Measurements from ENCODE around the gene SH3TC1. TPM values are rescaled to one million over a fixed set of nuclear protein-coding genes. Genes with fewer than 3 reads are reported as not detected.

The SH3TC1 gene
- total RNA-seq, 1 experiment from 2014 or later, result 2.2 TPM

- DNase-seq (ENCODE audit: low spot score), result no peak
These were observed 76.4 kb downstream of the SH3TC1 start for GRCh38 chr4:8275548-8275910.

- DNase-seq (ENCODE audit: low spot score), result peak; percentile 66
These were observed 77.5 kb downstream of the SH3TC1 start for GRCh38 chr4:8276358-8277240.

- DNase-seq (ENCODE audit: low spot score), result no peak
These were observed 78.4 kb downstream of the SH3TC1 start for GRCh38 chr4:8277356-8278008.

GRCh38 chr4:8278009-8278395, 78.9 kb downstream of the SH3TC1 start:
- no peak for DNase-seq (ENCODE audit: low spot score)

DNA sequence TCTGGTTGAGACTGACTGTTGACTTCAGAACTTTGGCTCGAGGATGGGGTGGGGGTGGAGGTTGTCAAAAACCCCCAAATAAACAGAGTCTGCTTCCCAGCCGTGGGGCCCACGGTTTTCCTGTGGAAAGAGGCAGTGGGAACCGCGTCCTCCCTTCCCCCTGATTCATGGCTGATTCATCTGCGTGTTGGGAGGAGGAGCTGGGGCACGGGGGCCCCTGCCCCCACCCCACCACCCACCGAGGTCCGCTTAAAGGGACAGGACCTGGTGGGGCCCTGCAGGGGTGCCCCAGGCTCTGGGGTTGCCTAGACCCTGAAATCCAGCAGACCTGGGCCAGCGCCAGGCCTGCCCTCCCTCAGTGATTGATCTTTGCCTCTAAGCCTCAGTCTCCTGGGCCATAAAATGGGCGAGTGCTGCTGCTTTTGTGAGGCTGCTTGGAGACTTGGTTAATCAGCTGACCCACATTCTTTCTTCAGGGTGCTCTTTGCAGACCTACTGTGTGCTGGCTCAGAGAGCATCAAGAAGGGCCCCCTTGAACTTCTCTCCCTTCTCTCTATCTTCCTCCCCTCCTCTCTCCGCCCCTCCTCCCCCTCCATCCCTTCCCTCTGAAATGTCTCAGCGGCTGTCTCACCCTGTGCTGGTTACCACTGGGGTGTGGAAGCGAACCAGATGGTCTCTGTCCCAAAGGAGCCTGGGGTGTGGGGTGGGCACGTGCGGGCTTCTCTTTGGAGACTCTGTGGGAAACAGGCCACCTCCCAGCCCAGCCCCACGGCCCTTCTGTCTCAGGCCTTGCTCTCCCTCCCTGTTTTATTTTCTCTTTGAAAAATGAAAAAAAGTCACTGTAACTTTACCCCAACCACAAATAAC, 79.6 kb downstream of the SH3TC1 start:
- peak; percentile 72 for DNase-seq (ENCODE audit: low spot score)

DNA sequence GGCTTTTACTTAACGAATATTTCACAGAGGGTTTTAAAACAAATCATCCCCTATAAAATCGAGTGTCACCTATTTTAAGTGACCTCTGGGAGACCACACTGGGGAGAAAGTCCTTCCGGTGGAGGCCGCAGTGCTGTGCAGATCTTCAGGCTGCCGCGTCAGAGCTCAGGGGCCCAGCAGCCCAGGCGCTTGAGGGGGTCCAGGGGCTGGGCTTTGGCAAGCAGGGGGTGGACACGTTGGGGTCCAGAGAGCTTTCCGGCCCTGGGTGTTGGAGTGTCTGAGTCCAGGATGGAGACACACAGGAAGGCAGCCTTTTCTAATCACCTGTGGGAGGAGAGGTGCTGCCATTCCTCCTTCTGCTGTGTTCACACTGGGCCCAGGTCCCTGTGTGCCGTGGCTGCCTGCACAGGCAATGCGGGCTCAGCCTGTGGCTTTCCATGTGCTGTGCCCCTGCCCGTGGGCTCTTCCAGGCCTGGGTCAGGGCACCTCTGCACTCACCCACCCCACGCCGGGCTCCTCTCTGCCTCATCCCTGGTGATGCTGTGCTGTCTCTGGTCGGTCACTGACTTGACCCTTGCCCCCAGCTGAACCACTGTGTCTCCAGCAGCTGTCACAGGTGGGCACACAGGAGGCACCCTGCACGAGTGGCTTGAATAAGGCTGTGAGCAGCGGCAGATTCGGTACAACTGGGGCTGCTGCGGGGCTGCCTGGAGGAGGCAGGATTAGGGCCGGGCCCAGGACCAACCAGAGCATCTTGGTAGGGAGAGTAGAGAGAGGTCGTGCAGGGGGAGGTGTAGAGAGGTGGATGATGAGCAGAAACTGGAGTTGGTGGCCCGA, 80.4 kb downstream of the SH3TC1 start:
- DNase-seq (ENCODE audit: low spot score), result no peak

- DNase-seq (ENCODE audit: low spot score), result no peak
These were observed 81.2 kb downstream of the SH3TC1 start for GRCh38 chr4:8280158-8280875.

DNA sequence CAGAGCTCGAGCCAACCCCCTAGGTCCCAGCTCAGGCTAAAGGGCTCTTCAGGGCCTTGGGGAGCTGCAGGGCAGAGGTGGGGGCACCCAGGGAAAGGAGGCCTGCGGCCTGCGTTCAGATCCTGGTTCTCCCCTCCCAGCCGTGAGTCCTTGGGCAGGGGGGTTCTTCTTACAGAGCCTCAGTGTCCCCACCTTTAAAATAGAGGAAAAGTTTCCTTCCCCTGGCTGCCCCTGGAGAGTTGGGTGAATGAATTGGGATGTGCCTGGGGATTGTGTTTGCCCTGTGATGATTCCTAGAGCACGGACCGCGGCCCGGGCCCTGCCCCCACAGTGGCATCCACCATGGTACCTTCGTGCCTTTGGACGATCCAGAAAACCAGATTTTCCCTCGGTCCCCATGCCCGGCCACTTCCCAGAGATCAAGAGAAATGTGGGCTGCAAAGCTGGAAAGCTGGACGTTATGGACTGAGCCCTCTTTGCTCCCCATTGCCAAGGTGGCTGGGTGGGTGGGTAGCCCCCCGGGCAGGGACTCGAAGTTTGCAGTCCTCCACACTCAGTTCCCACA, 81.9 kb downstream of the SH3TC1 start:
- no peak for DNase-seq (ENCODE audit: low spot score)

GRCh38 chr4:8281519-8282133, 82.5 kb downstream of the SH3TC1 start:
- DNase-seq (ENCODE audit: low spot score), result no peak

GRCh38 chr4:8282134-8282641, 83.1 kb downstream of the SH3TC1 start:
- DNase-seq (ENCODE audit: low spot score), result no peak

- DNase-seq (ENCODE audit: low spot score), result no peak
These were observed 83.7 kb downstream of the SH3TC1 start for GRCh38 chr4:8282742-8283141.

DNA sequence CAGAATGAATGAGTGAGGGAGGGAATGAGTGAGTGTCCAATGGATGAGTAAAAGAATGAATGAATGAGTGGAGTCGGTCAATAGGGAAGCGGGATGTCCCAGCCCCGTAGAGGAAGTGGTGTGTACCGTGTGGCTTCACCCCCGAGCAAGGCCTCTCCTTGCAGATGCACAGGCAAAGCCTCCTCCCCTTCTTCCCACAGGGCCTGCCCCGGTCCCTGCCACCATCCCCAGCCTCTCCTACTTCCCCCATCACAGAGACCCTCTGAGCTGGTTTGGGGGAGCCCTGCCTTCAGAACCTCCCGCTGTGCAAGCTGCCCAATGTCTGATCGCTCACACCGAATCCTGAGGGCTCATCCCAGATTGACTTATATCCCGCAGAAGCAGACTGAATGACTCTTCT, 84.1 kb downstream of the SH3TC1 start:
- DNase-seq (ENCODE audit: low spot score), result no peak

DNA sequence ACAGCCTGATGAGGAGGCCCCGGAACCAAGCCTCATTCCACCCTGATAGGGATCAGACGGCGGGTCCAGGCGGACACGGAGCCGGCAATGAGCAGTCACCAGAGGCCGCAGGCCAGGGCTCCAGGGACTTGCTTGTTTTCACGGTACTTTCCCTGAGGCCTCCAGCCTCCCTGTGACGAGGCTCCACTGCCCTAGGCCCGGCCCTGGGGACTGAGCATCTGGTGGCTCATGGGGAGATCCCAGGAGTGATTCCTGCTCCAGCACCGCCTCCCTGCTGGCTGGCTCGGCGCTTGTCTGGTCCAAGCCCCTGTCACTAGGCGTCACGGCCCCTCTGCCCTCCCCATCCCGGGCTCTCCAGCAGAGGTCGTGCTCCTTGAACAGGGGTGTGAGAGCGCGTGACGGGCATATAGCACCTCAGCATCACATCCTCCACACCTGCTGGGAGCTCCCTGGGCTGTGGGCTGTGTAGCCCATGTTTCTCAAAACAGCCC, 84.6 kb downstream of the SH3TC1 start:
- DNase-seq (ENCODE audit: low spot score), result no peak

- no peak for DNase-seq (ENCODE audit: low spot score)
These were observed 85.3 kb downstream of the SH3TC1 start for GRCh38 chr4:8284391-8284790.

DNA sequence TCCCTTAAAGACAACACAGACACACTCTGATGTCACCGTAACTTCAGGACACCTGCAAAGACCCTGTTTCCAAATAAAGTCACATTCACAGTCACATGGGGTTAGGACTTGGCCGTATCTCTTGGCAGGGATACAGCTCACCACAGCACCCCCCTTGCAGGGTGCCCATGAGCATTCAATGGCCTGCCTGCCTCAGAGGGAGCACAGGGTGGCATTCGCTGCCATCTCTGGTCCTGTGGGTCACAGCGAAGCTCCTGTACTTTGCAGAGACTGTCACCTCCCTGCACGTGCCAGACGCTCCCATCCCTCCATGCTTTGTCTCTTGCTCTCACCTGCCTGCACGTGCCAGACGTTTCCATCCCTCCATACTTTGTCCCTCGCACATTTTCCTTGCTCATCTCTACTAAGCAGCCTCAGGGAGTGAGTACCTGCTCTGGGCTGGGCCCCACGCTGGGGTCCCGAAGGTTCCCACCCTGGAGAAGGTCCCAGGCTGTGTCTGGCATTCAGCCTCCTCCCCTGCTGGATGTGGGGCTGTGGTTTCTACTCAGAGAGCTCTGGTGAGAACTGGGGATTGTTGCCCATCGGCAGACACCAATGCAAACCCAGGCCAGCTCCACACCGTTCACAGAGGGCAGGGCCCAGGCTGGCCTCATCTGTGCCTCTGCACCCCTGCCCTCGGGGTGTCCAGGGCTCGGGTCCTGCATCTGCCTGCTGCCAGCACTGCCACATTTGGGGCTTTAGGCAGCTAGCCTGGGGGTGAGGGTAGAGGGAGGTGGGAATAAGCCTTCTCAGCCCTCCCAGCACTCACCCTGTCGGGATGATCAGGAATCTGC, 86.3 kb downstream of the SH3TC1 start:
- DNase-seq (ENCODE audit: low spot score), result no peak

GRCh38 chr4:8285976-8286718, 87.1 kb downstream of the SH3TC1 start:
- DNase-seq (ENCODE audit: low spot score), result no peak

DNA sequence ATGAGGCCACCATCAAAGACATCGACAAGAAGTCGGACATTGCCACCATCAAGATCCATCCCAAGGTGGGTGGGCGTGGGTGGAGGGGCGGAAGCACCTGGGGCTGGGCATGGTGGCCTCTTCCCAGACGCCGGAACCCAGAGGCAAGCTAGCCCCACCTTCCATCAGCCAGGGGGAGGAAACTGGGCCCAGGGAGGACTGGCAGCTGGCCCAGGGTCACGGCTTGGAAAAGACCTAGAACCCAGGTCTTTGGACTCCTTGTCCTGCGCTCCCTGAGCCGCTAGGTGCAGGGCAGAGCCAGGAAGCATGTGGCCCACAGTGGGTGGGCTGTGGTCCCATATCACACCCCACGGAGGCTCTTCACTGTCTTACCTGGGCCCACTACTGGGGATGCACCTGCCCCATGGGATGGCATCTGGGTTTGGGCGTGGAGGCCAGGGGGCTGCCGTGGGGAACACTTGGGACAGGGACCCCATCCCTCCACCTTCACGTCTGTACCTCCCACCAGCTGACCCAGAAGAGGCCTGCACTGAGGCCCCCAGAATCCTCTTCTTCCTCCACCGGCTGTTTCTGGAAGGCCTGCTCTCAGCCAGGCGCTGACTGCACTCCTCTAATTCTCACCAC, 87.7 kb downstream of the SH3TC1 start:
- DNase-seq (ENCODE audit: low spot score), result no peak
